Measurements from ENCODE around the gene MAFG.

DNA sequence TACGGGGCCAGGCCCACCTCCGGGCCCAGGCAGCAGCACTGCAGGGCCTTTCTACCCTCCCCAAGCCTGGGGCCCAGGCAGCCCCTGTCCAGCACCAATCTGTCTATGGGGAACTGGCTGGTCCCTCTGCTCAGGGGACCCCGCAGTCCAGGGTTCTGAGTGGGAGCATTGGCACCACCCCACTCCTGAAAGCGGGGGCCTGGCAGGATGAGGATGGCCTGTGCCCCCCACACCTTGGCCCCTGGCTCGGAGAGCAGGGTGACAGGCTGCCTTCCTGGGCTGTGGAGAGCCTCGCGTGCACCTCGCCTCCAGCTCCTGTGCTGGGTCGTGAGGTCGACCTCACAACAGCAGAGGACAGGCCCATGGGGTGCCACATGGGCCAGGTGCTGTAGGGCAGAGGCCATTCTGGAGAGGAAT, 24.1 kb downstream of the MAFG start:
- TF ChIP-seq POLR2A (IDR thresholded peaks at IDR 0.05): no peak
- TF ChIP-seq, protein P1, sequence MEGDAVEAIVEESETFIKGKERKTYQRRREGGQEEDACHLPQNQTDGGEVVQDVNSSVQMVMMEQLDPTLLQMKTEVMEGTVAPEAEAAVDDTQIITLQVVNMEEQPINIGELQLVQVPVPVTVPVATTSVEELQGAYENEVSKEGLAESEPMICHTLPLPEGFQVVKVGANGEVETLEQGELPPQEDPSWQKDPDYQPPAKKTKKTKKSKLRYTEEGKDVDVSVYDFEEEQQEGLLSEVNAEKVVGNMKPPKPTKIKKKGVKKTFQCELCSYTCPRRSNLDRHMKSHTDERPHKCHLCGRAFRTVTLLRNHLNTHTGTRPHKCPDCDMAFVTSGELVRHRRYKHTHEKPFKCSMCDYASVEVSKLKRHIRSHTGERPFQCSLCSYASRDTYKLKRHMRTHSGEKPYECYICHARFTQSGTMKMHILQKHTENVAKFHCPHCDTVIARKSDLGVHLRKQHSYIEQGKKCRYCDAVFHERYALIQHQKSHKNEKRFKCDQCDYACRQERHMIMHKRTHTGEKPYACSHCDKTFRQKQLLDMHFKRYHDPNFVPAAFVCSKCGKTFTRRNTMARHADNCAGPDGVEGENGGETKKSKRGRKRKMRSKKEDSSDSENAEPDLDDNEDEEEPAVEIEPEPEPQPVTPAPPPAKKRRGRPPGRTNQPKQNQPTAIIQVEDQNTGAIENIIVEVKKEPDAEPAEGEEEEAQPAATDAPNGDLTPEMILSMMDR (IDR thresholded peaks at IDR 0.05): no peak
- TF ChIP-seq EP300 (IDR thresholded peaks at IDR 0.05): no peak
